Testis (tissue), 3 donors: ENCODE results near the gene TWNK. TPM values are rescaled to one million over a fixed set of nuclear protein-coding genes. Genes with fewer than 3 reads are reported as not detected.

Experiments
- DNase-seq: peaks from one replicate; pipeline ENCODE4 v3.0.0-alpha.2; 2019
- H3K27ac ChIP-seq, 2 donors: fragments of 200-600 bp; sonication (generic); one replicate each; pipeline ENCODE4 v1.5.1; 2019
- H3K27me3 ChIP-seq: fragments of 200-600 bp; sonication (generic); one replicate; pipeline ENCODE4 v1.5.1; 2019
- H3K36me3 ChIP-seq: fragments of 200-600 bp; sonication (generic); one replicate; pipeline ENCODE4 v1.5.1; 2017; ENCODE audit warnings: low read depth; ENCODE audit errors: missing control alignments
- H3K4me1 ChIP-seq: fragments of 200-600 bp; sonication (generic); one replicate; pipeline ENCODE4 v1.5.1; 2019
- H3K4me3 ChIP-seq, 2 donors: fragments of 200-600 bp; sonication (generic); one replicate each; pipeline ENCODE4 v1.5.1; 2017 to 2019
- H3K9me3 ChIP-seq: fragments of 200-600 bp; sonication (generic); one replicate; pipeline ENCODE4 v1.5.1; 2017
- POLR2A ChIP-seq: fragments of 450-650 bp; IDR thresholded peaks from one replicate; pipeline ENCODE4 v1.6.1; 2017; ENCODE audit warnings: antibody characterized with exemption, mild to moderate bottlenecking, moderate library complexity
- WGBS, 2 donors: methylation state at CpG; one replicate each; pipeline ENCODE4 v1.1.5; 2018; 5-methylcytosine and 5-hydroxymethylcytosine counted together
- intact Hi-C: fragments of 100-400 bp; cut with DNase I; formaldehyde crosslinking; loops from one replicate; pipeline ENCODE4 v1.15.1; 2023; ENCODE audit warnings: low total_unique reads
- polyA plus RNA-seq: library from polyadenylated mRNA; stranded (reverse); fragments of 350-450 nt; fragmentation: Illumina TruSeq; extraction: RNeasy Lipid Tissue Mini Kit (QIAGEN cat#74804); gene quantifications from one replicate; pipeline ENCODE4 v1.2.3, GENCODE V29; 2014; ENCODE audit warnings: low read depth, low replicate concordance; ENCODE audit not compliant: insufficient read depth
- total RNA-seq, 2 donors: library from RNA; depleted of rRNA; stranded (reverse); fragments of >200 nt; gene quantifications; one replicate each; pipeline ENCODE4 v1.2.3, GENCODE V29; 2016
- TF ChIP-seq, protein P1 (sequence below), 3 experiments: fragments of 450-650 bp in 2 of 3; fragments of 200-600 bp in 1 of 3; sonication (generic) in 1 of 3; IDR thresholded peaks; one replicate each; pipeline ENCODE4 v1.5.1; 2016 to 2019; ENCODE audit warnings: antibody characterized with exemption in 3 of 3, mild to moderate bottlenecking in 2 of 3, moderate library complexity in 1 of 3

TWNK gene
- total and polyA plus RNA-seq, 3 donors from 2014 or later: 24.4 to 31.1 (median 26.4) TPM

DNA sequence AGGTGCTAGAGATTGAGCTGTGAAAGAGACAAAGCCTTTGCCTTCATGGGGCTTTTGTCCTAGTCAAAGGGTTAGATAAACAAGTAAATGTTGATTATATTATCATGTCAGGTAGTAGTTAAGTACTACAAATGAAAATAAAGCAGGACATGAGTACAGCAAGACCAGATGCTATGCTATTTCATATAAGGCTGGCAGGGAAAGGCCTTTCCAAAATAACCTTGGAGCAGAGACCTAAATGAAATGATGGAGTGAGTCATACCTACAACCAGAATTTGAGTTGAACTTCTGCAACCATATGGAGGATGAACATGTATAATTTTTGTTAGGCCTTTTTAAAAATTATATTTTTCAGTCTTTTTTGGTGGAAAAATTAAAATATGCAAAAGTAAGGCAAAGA lies 41.6 kb upstream of the TWNK start:
- no peak for DNase-seq
- no peaks in the 10 kb centered on the region for H3K9me3 ChIP-seq
- no peaks in the 10 kb centered on the region for H3K4me1 ChIP-seq
- H3K27ac ChIP-seq: no peak overlapping the region
- H3K36me3 ChIP-seq: no peaks in the 10 kb centered on the region
- intact Hi-C loops: no loop called here
- H3K4me3 ChIP-seq: no peak overlapping the region
- no peak for TF ChIP-seq POLR2A
- TF ChIP-seq, protein P1, sequence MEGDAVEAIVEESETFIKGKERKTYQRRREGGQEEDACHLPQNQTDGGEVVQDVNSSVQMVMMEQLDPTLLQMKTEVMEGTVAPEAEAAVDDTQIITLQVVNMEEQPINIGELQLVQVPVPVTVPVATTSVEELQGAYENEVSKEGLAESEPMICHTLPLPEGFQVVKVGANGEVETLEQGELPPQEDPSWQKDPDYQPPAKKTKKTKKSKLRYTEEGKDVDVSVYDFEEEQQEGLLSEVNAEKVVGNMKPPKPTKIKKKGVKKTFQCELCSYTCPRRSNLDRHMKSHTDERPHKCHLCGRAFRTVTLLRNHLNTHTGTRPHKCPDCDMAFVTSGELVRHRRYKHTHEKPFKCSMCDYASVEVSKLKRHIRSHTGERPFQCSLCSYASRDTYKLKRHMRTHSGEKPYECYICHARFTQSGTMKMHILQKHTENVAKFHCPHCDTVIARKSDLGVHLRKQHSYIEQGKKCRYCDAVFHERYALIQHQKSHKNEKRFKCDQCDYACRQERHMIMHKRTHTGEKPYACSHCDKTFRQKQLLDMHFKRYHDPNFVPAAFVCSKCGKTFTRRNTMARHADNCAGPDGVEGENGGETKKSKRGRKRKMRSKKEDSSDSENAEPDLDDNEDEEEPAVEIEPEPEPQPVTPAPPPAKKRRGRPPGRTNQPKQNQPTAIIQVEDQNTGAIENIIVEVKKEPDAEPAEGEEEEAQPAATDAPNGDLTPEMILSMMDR (IDR thresholded peaks at IDR 0.05): no peak
- no peaks in the 10 kb centered on the region for H3K27me3 ChIP-seq

- Histone ChIP-seq H3K27ac (no peak overlapping the region), H3K27me3 (no peaks in the 10 kb centered on the region), H3K4me3 (no peak overlapping the region), H3K9me3 (no peaks in the 10 kb centered on the region), H3K36me3 (no peaks in the 10 kb centered on the region), H3K4me1 (no peaks in the 10 kb centered on the region)
- TF ChIP-seq POLR2A: no peak
- TF ChIP-seq, protein P1 (IDR thresholded peaks at IDR 0.05): no peak
- no peak for DNase-seq
- intact Hi-C loops: no loop called here
- 76 to 83% methylated on average over 3 of the region's 3 CpGs for WGBS, 2 donors
Measured at GRCh38 chr10:100948916-100949315, 38.4 kb upstream of the TWNK start.

GRCh38 chr10:100960251-100960650 lies 27.1 kb upstream of the TWNK start:
- TF ChIP-seq, protein P1 (IDR thresholded peaks at IDR 0.05): no peak
- no peak for TF ChIP-seq POLR2A
- no peak overlapping the region for H3K4me3 ChIP-seq
- H3K27ac ChIP-seq: no peak overlapping the region
- intact Hi-C loops: no loop called here
- no peak for DNase-seq
- no peaks in the 10 kb centered on the region for H3K4me1 ChIP-seq
- no peaks in the 10 kb centered on the region for H3K36me3 ChIP-seq
- H3K9me3 ChIP-seq: no peaks in the 10 kb centered on the region
- H3K27me3 ChIP-seq: no peaks in the 10 kb centered on the region

DNA sequence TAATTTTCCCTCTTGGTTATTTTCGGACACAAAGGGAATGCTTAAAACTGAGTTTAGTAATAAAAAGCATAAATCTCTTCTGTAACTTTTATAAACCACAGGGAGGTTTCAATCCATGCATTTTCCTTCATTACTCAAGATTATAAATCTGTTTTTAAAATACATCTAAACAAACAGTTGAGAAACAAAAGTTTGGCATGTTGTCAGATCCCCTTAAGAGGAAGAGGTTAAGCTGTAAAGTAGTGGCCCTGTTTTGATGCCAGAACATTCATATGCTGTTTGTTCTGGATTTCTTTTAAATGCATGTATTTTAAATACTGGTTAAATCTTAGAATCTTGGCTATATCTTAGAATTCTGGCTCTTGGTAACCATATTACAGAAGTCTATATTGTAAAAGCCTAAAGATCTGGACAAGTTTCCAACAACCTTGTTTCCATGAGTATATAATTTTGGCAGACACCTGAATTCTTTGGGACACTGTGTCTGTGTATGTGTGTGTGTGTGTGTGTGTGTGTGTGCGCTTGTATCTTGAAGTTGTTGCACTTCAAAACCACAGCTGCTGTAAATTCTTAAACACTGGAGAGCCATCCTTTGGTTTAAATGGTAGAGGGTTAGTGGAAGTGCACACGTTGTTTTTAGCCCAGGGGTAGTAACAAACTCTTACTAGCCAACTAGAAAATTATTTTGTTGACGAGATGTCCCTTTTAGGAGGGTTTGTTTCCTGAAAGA lies 24.8 kb upstream of the TWNK start:
- Histone ChIP-seq H3K36me3 (no peaks in the 10 kb centered on the region), H3K4me1 (no peaks in the 10 kb centered on the region), H3K4me3 (no peak overlapping the region), H3K27me3 (no peaks in the 10 kb centered on the region), H3K27ac (no peak overlapping the region), H3K9me3 (no peaks in the 10 kb centered on the region)
- 56 to 65% methylated on average over 4 of the region's 4 CpGs for WGBS, 2 donors
- DNase-seq: no peak
- intact Hi-C loops: no loop called here
- no peak for TF ChIP-seq POLR2A
- TF ChIP-seq, protein P1 (IDR thresholded peaks at IDR 0.05): no peak

- H3K36me3 ChIP-seq: no peaks in the 10 kb centered on the region
- H3K9me3 ChIP-seq: no peaks in the 10 kb centered on the region
- no peak for DNase-seq
- intact Hi-C loops: no loop called here
- 90 to 97% methylated on average over 1 of the region's 1 CpG for WGBS, 2 donors
- H3K4me3 ChIP-seq: no peak overlapping the region
- peaks cover 6% of the 10 kb centered on the region for H3K4me1 ChIP-seq
- H3K27ac ChIP-seq: no peak overlapping the region
- no peaks in the 10 kb centered on the region for H3K27me3 ChIP-seq
- TF ChIP-seq POLR2A: no peak
- TF ChIP-seq, protein P1 (IDR thresholded peaks at IDR 0.05): no peak
Measured at GRCh38 chr10:100963826-100964225, 23.5 kb upstream of the TWNK start.
